ENCODE measurements around the gene RBFA. TPM values are rescaled to one million over a fixed set of nuclear protein-coding genes. Genes with fewer than 3 reads are reported as not detected.

RBFA gene
- total RNA-seq, 1 donor from 2014 or later: 22.8 TPM

- intact Hi-C loops (cut with micrococcal nuclease): no loop called here
Measured at GRCh38 chr18:80065705-80066104, 31.5 kb downstream of the RBFA start.

GRCh38 chr18:80067321-80067720 is 33.1 kb downstream of the RBFA start:
- intact Hi-C loops (cut with micrococcal nuclease): no loop called here
- Histone ChIP-seq H3K27ac (replicated peaks) (no peak overlapping the region), H3K4me3 (no peak overlapping the region), H3K27me3 (ENCODE audit: low read depth) (no peaks in the 10 kb centered on the region), H3K36me3 (no peaks in the 10 kb centered on the region), H3K9me3 (replicated peaks) (peaks cover 5% of the 10 kb centered on the region), H3K4me1 (no peaks in the 10 kb centered on the region)
- DNase-seq: no peak
- TF ChIP-seq CTCF (IDR thresholded peaks at IDR 0.05; ENCODE audit: borderline replicate concordance): no peak

More at GRCh38 chr18:80065705-80066104, 31.5 kb downstream of the RBFA start:
- Histone ChIP-seq H3K27ac (replicated peaks) (no peak overlapping the region), H3K4me1 (no peaks in the 10 kb centered on the region), H3K4me3 (no peak overlapping the region), H3K36me3 (no peaks in the 10 kb centered on the region), H3K27me3 (ENCODE audit: low read depth) (no peaks in the 10 kb centered on the region), H3K9me3 (replicated peaks) (peaks cover 21% of the 10 kb centered on the region)
- no peak for TF ChIP-seq CTCF (IDR thresholded peaks at IDR 0.05; ENCODE audit: borderline replicate concordance)
- DNase-seq: no peak

GRCh38 chr18:80067897-80068296 is 33.7 kb downstream of the RBFA start:
- DNase-seq: no peak
- H3K27me3 ChIP-seq (ENCODE audit: low read depth): no peaks in the 10 kb centered on the region

GRCh38 chr18:80068571-80069272 is 34.5 kb downstream of the RBFA start:
- intact Hi-C loops (cut with micrococcal nuclease): no loop called here
- TF ChIP-seq CTCF (IDR thresholded peaks at IDR 0.05; ENCODE audit: borderline replicate concordance): no peak

More at GRCh38 chr18:80067897-80068296, 33.7 kb downstream of the RBFA start:
- intact Hi-C loops (cut with micrococcal nuclease): no loop called here
- H3K36me3 ChIP-seq: no peaks in the 10 kb centered on the region
- TF ChIP-seq CTCF (IDR thresholded peaks at IDR 0.05; ENCODE audit: borderline replicate concordance): no peak
- H3K4me1 ChIP-seq: no peaks in the 10 kb centered on the region
- no peak overlapping the region for H3K27ac ChIP-seq (replicated peaks)
- H3K4me3 ChIP-seq: no peak overlapping the region
- H3K9me3 ChIP-seq (replicated peaks): no peaks in the 10 kb centered on the region

GRCh38 chr18:80070825-80071224 is 36.6 kb downstream of the RBFA start:
- Histone ChIP-seq H3K27ac (replicated peaks) (no peak overlapping the region), H3K9me3 (replicated peaks) (no peaks in the 10 kb centered on the region), H3K4me3 (no peak overlapping the region), H3K4me1 (no peaks in the 10 kb centered on the region), H3K27me3 (ENCODE audit: low read depth) (no peaks in the 10 kb centered on the region), H3K36me3 (no peaks in the 10 kb centered on the region)
- DNase-seq: no peak
- intact Hi-C loops (cut with micrococcal nuclease): no loop called here
- no peak for TF ChIP-seq CTCF (IDR thresholded peaks at IDR 0.05; ENCODE audit: borderline replicate concordance)

More at GRCh38 chr18:80068571-80069272, 34.5 kb downstream of the RBFA start:
- no peaks in the 10 kb centered on the region for H3K4me1 ChIP-seq
- no peaks in the 10 kb centered on the region for H3K36me3 ChIP-seq
- no peaks in the 10 kb centered on the region for H3K27me3 ChIP-seq (ENCODE audit: low read depth)
- no peaks in the 10 kb centered on the region for H3K9me3 ChIP-seq (replicated peaks)
- no peak overlapping the region for H3K27ac ChIP-seq (replicated peaks)
- DNase-seq: no peak
- H3K4me3 ChIP-seq: no peak overlapping the region

All from left ventricle myocardium inferior (tissue), 1 donor.